Eye (tissue), 1 donor: ENCODE measurements around the gene LMBR1.

Experiments used
- DNase-seq: peaks from one replicate; pipeline ENCODE4 v3.0.0-alpha.2; 2015

LMBR1 gene

DNA sequence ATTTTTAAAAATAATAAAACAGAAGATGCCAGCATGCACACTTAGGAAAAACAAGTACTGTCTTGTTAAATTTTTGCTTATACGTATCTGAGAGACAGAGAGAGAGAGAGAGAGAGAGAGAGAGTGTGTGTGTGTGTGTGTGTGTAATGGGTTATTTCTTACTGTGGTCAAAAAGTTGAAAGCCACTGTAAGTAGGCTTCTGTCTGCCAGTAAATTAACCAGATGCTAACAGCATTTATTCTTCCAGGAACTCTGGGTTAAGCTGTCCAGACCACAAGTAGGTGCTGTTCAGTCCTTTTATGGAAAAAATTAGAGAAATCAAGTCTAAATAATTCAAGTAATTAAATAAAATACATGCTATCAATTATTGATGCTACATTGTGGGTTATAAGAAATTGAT, 212.7 kb downstream of the LMBR1 start:
- DNase-seq = no peak

DNA sequence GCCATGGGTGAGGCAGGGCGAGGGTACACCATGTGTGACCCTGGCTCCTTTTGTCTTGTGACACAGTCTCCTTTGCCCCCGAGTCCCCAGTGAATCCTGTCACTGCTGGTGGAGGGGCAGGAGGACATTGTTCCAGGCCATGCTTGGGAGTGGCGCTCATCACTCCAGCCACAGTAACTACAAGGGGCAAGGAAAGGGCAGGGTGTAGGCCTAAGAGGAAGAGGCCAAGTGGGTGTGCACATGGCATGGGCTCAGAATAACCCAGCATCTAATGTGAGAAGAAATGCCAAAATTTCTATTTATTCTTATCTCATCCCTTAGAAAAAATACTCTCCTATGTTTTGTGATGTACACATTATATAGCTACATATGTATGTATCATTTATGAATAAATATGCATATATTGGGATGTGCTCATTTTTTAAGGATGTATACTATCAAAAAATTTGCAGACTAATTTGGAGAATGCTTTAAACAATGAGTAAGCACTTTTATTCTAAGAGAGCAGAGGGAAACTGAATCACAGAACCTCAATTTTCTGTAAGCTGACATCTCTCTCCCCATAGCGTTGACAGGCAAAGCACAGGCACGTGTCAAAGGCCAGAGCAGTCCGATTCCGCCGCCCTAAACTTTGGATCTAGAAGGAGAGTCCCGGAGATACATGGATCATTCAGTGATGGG, 215.5 kb downstream of the LMBR1 start:
- DNase-seq = no peak

DNA sequence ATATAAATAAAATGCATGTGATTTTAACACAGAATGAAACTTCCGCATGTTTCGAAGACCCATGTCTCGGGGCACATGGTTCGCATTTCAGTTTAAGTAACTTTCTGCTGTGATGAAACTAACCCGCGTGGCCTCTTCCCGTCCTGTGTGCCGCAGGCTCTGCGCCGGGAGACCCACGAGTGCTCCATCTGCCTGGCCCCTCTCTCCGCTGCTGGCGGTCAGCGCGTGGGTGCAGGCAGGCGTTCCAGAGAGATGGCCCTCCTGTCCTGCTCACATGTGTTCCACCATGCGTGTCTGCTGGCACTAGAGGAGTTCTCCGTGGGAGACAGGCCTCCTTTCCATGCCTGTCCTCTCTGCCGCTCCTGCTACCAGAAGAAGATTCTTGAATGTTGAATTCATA, 216.7 kb downstream of the LMBR1 start:
- DNase-seq = no peak

- DNase-seq = no peak
Measured at GRCh38 chr7:156675721-156676120, 217.3 kb downstream of the LMBR1 start.

GRCh38 chr7:156673902-156674301, 219.1 kb downstream of the LMBR1 start:
- DNase-seq = no peak

GRCh38 chr7:156673454-156673853, 219.5 kb downstream of the LMBR1 start:
- DNase-seq = no peak

GRCh38 chr7:156669035-156669828, 223.8 kb downstream of the LMBR1 start:
- DNase-seq = no peak

- DNase-seq = no peak
Measured at GRCh38 chr7:156668130-156668741, 224.7 kb downstream of the LMBR1 start.

- no peak for DNase-seq
Measured at GRCh38 chr7:156667110-156667426, 225.9 kb downstream of the LMBR1 start.

DNA sequence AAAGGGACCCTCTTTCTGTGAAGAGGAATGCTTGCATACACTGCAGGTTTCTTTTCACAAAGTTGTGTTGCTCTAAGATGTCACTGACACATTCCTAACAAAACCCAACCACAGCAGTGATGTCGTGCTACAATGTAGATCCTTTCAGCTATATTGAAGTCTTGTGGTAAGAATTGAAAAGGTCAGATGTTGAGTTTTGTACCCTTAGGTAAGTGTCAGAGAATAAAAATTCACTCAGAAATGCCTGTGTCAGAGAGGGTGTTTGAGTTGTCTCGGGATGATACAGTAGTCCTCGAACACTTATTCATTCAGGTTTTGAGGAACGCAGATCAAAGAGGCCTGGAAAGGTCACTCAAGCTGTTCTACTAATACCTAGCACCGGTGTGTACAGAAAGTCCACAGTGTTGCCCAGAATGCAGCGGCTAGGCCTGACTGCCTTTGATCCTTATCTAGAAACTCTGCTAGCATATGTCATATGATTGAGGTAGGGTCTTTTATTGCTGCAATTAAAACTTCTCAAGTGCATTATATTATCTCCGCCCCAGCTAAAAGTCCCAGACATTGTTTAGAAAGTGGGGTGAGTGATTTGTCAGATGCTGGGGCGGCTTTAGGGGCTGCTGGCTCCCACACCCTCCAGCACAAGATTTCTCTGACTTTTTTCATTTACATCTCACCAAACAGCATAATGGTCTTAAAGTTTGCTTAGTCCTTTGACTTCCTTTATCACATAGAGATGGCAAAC, 226.4 kb downstream of the LMBR1 start:
- DNase-seq = no peak

DNA sequence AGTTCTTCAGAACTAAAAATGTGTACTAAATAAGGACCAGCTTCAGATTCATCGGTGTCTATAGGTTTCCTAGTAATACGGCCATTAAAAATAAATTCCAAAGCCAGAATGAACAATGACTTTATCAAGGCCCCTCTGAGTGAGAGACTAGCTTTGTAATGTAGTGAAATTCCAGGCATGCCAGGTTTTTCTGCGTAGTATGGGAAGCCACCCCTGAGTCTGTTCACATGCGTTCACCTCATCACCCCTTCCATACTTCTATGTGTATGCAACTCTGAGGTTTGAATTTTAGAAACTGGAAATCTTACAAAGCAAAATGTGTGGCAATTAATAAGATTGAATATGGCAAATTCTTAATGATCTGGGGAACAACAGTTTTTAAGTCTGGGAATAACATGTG, 227.9 kb downstream of the LMBR1 start:
- DNase-seq = no peak

GRCh38 chr7:156662277-156662676, 230.7 kb downstream of the LMBR1 start:
- DNase-seq = no peak

- DNase-seq = no peak
Measured at GRCh38 chr7:156661637-156662036, 231.3 kb downstream of the LMBR1 start.

DNA sequence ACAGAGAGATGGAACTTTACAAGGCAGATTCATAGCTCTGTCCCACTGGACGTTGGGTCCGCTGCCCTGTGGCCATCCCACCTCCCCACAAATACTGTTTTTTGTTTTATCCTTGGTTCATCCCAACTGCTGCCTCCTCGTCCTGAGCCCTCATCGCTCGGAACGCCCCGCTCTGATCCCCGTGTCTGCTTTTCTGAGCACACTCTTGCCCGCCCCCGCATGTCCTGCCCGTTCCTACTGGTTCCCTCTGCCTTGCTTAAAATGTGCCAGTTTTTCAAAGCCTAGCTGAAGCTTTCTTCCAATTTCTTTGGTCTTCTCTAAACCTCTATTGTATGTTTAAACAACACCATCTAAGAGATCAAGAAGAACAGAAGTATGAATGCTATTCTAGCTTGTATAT, 233.0 kb downstream of the LMBR1 start:
- no peak for DNase-seq

DNA sequence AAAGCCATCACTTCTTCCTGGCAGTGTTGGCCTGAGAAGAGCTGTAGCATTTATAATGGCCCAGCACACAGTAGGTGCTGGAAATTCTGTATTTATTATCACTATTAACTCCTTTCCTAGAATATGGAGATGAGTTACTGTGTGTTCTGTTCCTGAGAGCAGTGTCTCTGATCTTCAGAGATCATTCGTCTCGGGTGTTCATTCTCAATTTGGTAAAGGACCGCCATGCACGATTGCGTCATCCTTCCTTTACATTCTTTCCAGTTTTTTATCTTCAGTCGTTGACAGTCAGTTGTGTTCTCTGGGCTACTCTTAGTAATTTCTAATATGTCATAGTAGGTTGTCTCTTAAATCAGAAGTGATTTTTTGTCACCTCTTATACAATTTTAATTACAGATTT, 233.8 kb downstream of the LMBR1 start:
- DNase-seq = no peak

DNA sequence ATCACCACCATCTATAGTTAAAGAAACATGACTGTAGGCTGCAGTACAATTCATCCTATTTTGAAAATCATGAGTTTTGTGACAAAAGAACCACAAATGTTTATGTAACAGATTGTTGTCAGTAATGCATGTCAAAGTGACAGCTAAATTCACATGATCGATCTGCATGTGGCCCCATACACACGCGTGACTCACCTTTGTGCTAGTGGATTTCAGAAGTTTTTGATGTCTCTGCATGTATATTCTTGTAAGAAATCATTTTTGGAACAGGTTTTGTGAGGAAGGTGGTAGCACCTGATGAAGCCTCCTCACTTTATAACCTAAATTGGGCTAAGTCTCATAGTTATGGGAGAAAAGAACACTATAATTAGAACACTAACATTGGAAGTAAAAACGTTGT, 235.3 kb downstream of the LMBR1 start:
- DNase-seq = no peak

DNA sequence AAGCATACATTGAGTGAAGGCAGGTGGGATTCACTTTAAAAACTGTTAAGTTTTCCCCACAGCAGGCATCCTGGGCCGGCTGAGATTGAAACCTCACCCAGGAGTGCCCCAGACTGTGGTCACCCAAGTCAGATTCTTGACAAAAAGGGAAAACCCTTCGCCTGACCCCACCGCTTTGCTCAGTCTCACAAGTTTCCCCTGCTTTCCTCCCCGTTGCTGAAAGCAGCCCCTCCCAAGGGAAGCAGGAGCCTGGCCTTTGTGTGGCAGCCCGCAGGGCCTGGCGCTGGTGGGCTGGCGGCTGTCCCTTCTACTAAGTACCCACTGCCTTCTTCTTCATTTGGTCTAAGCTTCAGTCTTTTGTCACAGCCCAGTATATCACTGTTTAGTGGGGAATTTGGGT, 236.4 kb downstream of the LMBR1 start:
- peak; percentile 23 for DNase-seq

DNA sequence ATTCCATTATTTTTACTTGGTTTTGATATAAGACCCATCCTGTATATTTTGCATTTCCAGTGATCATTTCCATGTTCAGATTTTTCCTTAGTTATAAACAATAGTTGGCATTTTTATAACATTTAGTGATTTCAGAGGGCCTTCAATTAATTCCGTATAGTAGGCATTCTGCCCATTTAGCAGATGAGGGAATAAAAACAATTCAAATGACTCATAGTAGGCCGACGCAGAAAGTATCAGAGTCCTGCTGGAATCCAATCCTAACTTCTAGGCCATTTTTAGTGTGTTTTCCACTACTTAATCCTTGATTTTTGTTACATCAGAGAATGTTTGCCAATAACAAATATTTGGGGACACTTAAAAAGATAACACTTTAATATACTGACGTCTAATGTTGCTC, 237.0 kb downstream of the LMBR1 start:
- DNase-seq = no peak

DNA sequence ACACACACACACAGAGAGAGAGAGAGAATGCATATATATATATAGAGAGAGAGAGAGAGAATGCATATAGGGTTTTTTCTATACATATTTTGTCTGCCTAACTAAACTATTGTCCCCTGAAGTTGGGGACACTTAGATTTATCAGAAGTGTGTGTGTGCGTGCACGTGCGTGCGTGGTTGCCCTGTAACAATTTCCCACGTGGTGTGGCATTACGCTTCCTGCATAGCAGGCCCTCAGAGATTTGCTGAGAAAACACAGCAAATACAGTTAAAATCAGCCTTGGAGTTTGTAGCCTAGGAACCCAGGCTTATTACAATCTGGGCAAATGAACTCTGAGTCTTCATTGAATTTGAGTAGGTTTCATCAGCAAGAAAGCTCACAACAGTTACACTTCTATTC, 237.7 kb downstream of the LMBR1 start:
- no peak for DNase-seq

DNA sequence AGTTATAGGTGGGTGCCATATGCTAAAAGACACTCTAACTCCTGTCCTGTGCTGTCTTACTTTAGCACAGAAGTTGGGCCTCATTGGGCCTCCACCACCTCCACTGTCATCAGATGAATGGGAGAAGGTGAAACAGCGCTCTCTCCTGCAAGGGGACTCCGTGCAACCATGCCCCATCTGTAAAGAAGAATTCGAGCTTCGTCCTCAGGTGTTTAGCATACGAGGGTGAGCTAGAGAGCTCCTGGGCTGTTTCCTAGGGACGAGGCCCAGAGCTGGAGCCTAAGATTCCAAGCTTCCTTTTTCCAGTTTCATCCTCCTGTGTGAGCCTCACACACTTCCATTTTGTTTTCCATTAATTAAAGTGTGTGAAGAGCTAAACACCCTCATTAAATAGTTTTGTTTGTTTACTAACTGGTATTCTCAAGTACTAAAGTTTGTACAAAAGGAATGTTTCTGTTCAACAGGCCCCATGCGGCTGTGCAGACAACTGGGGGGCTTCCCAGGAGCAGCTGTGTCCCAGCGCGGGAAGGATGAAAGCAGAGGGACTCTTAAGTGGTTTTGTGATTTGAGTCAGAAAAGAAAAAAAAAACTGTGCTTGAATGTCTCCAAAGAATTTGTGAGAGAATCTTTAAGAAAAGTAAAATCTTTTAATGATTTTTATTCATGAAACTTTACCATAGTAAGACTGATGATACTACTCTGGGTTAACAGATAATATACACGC, 238.3 kb downstream of the LMBR1 start:
- no peak for DNase-seq

- DNase-seq = no peak
Measured at GRCh38 chr7:156652886-156653568, 240.0 kb downstream of the LMBR1 start.

DNA sequence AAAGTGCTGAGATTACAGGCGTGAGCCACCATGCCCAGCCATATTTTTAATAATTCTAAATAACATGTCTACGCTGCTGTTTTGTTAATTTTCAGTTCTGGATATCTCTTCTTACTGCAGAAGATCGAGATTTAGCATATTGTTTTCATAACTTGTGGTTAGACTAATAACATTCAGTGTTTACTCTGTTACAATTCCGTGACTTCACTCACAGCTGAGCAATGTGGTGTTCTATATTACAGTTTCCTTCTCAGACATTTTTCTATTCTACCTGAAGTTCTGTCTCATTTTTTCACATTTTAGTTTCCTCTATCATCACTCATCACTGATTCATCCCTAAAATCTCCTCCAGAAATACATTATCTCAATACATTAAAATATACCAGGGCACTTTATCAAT, 241.5 kb downstream of the LMBR1 start:
- DNase-seq = no peak
